ENCODE results near the gene RASGRP2.
"Not testable (repeated sequence)": the region's sequence is repeated elsewhere in the genome, so short reads cannot be mapped to it uniquely, and the experiment has no call there.

RASGRP2 gene

GRCh38 chr11:64718084-64718779, 25.7 kb downstream of the RASGRP2 start:
- DNase-seq = no peak

DNA sequence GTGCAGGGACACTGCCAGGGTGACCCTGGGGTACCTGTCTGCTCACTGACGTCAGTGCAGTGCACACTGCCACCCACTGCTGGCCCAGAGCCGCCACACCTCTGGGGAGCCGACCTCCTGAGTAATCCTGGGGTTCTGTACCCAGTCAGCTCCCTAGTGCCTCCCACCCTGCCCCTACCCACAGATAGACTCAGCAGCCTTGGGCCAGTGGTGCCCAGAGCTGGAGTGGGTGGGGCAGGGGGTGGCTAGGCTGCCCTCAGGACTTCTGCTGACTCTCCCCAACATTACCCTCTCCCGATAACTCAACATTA, 26.7 kb downstream of the RASGRP2 start:
- no peak for DNase-seq

- no peak for DNase-seq
Observed at GRCh38 chr11:64716473-64717267, 27.3 kb downstream of the RASGRP2 start.

DNA sequence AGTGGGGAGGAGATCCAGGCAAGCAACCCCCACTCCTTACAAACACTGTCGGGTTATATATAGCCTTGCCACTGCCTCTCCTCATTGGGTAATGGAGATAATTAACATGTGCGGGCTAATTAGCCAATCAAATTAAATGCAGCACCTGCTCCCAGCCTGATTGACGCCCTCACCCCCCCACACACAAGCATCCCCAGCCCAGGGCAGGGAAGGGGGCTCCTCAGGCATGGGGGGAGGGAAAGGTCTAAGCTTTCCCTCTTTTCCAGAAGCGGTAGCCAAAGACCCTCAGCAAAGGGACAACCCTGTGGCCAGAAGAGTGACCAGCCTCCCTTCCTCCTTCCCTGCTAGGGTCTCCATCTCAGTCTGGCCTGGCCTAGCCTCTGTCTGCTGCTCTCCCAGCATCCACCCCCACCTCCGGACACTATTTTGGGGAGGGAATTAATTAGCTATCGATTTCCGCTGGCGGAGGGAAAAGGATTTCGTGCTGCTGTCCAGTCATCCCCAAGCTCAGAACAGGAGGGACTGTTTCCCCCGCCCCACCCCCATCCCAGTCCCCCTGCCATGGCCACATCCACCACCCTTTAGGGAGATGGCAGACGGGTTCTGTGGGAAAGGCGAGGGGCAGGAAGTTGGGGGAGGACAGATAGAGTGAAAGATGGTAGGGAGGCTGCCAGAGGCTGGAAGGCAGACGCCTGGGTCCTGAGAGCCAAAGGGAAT, 28.0 kb downstream of the RASGRP2 start:
- no peak for DNase-seq

DNA sequence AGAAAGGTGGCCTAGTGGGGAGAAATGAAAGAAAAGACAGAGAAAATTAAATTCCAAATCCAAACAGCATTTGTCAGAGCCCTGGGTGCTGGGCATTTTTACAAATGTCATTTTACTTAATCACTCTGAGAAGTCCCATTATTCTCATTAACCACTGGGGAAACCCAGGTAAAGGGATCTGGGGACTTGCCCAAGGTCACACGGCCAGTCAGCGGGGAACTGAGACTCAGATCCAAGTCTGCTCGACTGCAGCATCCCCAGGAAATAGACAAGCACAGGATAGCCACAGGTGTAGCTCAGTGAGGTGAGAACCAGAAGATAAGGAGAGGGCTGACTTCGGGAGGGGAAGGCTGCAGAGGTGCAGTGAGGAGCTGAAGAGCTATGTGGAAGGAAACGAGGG, 28.8 kb downstream of the RASGRP2 start:
- no peak for DNase-seq

DNA sequence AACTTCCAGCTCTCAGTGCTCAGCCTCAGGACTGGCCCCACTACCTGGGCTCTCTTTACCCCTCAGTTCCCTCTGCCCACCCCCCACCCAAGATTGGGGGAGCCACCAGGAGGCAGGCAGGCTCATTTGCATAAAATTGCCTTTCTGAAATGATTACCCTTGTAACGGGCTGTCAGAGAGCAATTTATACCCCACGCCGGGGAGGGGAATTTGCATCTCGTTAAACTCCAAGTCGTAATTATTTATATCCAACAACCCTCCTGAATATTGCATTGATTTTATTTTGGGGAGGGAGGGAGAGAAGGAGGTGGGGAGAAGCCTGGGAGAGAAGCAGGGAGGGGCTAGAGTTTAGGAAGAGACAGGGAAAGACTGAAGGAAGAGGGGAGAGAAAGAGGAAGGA, 29.3 kb downstream of the RASGRP2 start:
- no peak for DNase-seq

GRCh38 chr11:64713781-64714363, 30.1 kb downstream of the RASGRP2 start:
- no peak for DNase-seq

- DNase-seq = no peak
Observed at GRCh38 chr11:64713016-64713707, 30.8 kb downstream of the RASGRP2 start.

GRCh38 chr11:64712430-64713015, 31.4 kb downstream of the RASGRP2 start:
- no peak for DNase-seq

DNA sequence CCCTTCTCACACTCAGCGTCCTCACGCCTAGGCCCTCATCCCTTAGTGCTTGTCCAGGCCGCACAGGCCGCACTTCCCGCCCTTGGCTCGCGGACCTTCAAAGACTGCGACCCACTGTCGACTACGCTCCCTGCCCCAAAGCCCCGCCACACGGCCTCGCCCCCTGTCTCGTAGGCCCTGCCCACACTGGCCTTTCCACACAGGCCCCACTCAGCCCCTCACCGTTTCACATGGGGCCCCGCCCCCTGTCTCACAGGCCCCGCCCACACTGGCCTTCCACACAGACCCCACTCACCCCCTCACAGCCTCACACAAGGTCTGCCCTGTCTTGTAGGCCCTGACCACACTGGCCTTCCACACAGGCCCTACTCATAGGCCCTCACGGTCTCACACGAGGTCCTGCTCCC, 32.0 kb downstream of the RASGRP2 start:
- no peak for DNase-seq

DNA sequence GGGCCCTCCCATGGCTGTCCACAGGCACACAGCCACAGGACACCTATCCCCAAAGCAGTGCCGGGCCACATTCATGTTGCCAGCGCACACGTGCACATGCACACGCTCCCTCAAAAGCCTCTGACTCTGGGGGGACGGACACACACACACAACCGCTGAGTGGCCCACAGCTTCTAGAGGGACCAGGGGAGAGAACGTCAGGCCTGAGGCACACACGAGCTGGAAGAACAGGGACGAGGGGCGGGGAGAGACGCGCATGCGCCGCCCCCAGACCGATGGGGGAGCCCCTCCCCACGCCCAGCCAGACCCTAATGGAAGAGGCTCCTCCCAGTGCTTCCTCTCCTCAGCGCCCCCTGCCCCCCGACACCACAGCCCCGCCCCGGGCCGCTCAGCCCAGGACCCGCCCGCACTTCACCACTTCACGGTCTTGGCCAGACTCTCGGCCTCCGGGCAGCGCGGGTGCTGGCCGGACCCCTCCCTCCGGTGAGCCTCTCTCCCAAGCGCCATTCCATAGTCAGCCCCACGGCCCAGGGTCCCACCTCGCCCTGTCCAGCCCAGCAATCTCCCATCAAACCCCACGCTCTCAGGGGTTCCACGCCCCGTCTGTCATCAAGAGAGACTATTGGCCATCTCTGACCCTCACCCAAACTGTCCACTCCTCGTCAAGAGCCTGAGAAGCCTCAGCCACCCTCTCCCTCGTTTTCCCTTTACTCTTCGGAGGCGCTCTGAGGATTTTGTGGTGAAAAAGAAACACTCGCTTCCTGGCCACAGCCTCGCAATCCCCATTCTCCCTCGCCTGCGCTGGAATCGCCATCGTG, 32.6 kb downstream of the RASGRP2 start:
- DNase-seq = no peak

DNA sequence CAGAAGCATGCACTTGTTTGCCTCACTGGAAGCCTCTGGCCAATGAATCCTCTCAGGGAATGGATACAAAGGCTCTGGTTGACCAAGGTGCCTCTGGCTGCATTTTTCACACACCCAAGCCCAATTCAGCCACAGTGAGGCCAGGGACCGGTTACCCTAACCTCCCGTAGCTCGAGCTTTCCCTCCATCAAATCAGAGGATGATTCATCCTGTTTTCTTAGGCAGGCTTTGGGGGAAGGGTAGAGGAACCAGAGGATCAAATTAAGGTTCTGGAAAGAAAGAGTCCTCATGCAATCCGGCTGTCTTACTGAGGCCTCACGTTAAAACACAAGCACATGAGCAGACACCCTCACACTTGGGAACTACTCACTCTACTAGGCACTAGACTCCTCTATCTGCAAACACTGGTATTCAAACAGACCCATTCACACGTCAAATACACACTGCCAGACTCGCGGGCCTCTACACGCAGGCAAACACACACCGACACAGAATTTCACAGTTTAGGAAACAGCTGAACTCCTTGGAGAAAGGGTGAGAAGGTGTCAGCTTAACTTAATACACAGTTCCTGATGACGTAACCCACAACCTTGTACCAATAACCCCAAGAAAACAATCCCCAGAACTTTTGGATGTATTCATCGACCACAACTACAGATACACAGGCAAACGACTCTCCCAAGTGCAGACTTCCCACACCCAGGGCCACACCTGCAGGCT, 33.4 kb downstream of the RASGRP2 start:
- no peak for DNase-seq

- no peak for DNase-seq
Observed at GRCh38 chr11:64705501-64705900, 38.4 kb downstream of the RASGRP2 start.

GRCh38 chr11:64703048-64703447, 40.9 kb downstream of the RASGRP2 start:
- no peak for DNase-seq

- DNase-seq = not testable (repeated sequence)
Observed at GRCh38 chr11:64701956-64702355, 42.0 kb downstream of the RASGRP2 start.

DNA sequence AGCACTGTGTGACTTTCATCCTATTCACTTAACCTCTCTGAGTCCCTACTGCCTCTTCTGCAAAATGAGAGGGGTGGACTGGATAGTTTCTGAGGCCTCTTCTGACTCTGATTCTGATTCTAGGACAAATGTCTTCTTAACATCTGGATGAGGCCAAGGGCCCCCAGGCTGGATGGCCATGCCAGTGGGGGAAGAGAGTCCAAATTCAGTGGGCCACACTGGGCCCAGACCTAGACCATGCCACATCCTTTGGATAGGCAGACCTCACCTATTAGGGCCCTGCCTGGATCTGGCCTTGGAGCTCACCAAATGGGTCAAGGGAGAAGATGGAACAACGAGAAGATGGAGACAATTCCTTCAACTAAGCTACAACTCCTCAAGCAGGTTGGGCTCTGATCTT, 45.5 kb downstream of the RASGRP2 start:
- DNase-seq = no peak

- no peak for DNase-seq
Observed at GRCh38 chr11:64697663-64698375, 46.1 kb downstream of the RASGRP2 start.

DNA sequence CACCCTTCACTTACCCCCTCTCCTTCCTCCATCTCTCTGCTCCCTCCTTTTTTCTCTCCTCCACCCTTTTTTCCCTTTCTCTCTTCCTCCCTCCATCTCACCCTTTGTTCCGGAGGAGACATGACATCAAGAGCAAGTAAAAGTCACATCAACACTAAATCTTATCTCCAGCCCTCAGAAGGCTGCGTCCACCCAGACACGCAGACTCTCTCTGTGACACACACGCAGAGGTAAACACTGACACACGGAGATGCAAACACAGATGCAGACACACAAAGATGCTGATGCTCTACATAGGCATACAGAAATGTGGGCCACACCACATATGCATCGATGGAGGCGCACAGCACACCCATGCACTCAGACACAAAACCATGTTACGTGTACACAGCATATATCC, 47.9 kb downstream of the RASGRP2 start:
- no peak for DNase-seq

DNA sequence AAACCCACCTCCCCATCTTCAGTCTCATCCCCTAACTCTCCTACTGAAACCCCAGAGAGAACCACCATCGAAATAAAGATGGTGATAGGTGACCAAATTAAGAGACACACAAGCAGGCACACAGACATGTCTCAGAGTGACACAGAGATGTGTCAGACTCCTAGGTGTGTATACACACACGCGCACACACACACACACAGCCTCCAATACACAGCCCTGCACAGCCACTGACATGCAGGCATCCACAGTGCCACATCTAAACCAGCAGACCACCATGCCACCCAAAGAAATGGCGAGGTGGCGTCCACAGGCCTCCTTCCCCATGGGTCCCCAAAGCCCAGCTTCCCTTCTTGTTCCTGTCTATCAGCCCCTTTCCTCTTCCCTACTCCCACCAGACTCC, 48.4 kb downstream of the RASGRP2 start:
- DNase-seq = no peak

DNA sequence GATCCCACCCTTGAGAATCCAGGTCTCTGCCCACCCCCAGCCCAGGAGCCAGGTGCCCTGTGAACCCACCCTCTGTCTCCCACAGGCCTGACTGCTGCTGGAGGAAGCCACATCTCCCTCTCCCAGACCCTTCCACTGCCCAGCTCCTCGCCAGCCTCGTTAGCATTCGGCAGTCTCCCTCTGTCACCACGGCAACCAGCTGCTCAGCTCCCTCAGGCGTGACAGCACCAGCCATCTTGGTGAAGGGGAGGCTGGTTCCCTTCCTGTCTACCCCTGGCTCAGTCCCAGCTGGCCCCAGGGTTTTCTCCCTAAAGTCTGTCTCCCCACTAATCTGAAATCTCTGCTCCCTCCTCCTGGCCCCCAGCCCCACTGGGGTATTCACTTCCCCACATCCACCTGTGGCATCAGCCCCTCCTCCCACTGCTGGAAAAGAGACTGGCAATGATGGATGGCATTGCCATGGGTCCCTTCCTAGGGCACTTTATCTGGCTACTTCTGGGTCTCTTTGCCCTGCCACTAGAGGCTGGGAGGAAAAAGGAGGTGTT, 49.0 kb downstream of the RASGRP2 start:
- no peak for DNase-seq
